Ishikawa (cell line): ENCODE data around the gene SLCO3A1.

Experiments
- CEBPB ChIP-seq: IDR thresholded peaks from 2 replicates; pipeline ENCODE4 v1.6.1; 2012
- CREB1 ChIP-seq: IDR thresholded peaks from 2 replicates; pipeline ENCODE4 v1.6.1; 2012; ENCODE audit warnings: low read depth
- EGR1 ChIP-seq: IDR thresholded peaks from 2 replicates; pipeline ENCODE4 v1.6.1; 2012
- EP300 ChIP-seq: IDR thresholded peaks from 2 replicates; pipeline ENCODE4 v1.6.1; 2012; ENCODE audit warnings: borderline replicate concordance
- FOXM1 ChIP-seq: IDR thresholded peaks from 2 replicates; pipeline ENCODE4 v1.6.1; 2012; ENCODE audit warnings: low read depth, borderline replicate concordance
- NFIC ChIP-seq: IDR thresholded peaks from 2 replicates; pipeline ENCODE4 v1.6.1; 2012
- RAD21 ChIP-seq: IDR thresholded peaks from 2 replicates; pipeline ENCODE4 v1.6.1; 2012; ENCODE audit warnings: low read depth
- REST ChIP-seq: IDR thresholded peaks from 2 replicates; pipeline ENCODE4 v1.6.1; 2012; ENCODE audit warnings: low read depth, mild to moderate bottlenecking
- TAF1 ChIP-seq: IDR thresholded peaks from 2 replicates; pipeline ENCODE4 v1.6.1; 2012; ENCODE audit warnings: low read depth, mild to moderate bottlenecking
- TCF12 ChIP-seq: IDR thresholded peaks from 2 replicates; pipeline ENCODE4 v1.6.1; 2012; ENCODE audit warnings: low read depth
- TEAD4 ChIP-seq: IDR thresholded peaks from 2 replicates; pipeline ENCODE4 v1.6.1; 2012
- USF1 ChIP-seq: IDR thresholded peaks from 2 replicates; pipeline ENCODE4 v1.6.1; 2012
- YY1 ChIP-seq: IDR thresholded peaks from 2 replicates; pipeline ENCODE4 v1.6.1; 2012; ENCODE audit warnings: low read depth
- ZBTB7A ChIP-seq: IDR thresholded peaks from 2 replicates; pipeline ENCODE4 v1.6.1; 2012; ENCODE audit warnings: low read depth
- TF ChIP-seq, protein P1 (sequence below): IDR thresholded peaks from 2 replicates; pipeline ENCODE4 v1.6.1; 2012

The SLCO3A1 gene

DNA sequence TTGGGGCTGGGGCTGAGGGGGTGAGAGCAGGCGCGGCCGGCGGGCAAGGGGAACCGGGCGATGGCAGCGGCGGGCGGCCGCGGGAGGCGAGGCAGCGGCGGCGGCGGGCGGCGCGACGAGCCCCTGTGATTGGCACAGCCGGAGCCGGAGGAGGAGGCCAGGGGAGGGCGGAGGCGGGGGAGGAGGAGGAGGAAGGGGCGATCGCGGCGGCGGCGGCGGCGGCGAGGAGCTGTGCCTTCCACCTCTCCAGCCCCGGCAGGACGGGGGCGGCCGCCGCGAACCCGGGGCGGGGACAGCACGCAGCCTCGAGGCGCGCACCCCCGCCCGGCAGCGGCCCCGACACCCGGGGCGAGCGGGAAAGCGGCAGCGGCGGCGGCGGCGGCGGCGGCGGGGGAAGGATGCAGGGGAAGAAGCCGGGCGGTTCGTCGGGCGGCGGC lies at the start of gene SLCO3A1:
Gene SLCO3A1, plus strand, starts transcription at position 198 of the 437 bp plus-strand sequence.
- TF ChIP-seq RAD21: no peak
- no peak for TF ChIP-seq EGR1

DNA sequence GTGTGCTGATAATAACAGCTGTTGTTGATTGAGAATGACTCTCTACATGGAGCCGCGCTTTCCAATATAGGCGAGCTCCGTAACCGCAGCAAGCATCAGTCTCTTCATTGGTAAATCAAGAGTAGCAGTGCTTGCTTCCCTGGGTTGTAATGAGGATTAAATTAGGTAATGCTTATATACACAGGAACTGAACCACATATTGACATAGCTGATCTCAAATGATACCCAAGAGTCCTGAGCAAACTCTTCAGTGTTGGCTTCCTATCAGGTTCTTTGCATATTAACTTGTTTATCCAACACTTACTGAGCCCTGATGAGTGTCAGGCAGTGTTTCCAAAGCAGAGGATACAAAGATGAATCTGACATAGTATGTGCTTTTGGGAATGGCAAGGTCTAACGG lies 46.4 kb upstream of the SLCO3A1 start:
- no peak for TF ChIP-seq TEAD4
- TF ChIP-seq EP300: no peak
- no peak for TF ChIP-seq REST
- no peak for TF ChIP-seq ZBTB7A
- TF ChIP-seq, protein P1, sequence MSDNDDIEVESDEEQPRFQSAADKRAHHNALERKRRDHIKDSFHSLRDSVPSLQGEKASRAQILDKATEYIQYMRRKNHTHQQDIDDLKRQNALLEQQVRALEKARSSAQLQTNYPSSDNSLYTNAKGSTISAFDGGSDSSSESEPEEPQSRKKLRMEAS: no peak
- no peak for TF ChIP-seq TCF12
- no peak for TF ChIP-seq CEBPB
- TF ChIP-seq EGR1: no peak
- TF ChIP-seq FOXM1: no peak
- TF ChIP-seq RAD21: no peak
- no peak for TF ChIP-seq YY1
- no peak for TF ChIP-seq USF1
- TF ChIP-seq NFIC: no peak
- no peak for TF ChIP-seq CREB1
- TF ChIP-seq TAF1: no peak

GRCh38 chr15:91813924-91814323 lies 39.6 kb upstream of the SLCO3A1 start:
- TF ChIP-seq, protein P1: no peak
- TF ChIP-seq TCF12: no peak

DNA sequence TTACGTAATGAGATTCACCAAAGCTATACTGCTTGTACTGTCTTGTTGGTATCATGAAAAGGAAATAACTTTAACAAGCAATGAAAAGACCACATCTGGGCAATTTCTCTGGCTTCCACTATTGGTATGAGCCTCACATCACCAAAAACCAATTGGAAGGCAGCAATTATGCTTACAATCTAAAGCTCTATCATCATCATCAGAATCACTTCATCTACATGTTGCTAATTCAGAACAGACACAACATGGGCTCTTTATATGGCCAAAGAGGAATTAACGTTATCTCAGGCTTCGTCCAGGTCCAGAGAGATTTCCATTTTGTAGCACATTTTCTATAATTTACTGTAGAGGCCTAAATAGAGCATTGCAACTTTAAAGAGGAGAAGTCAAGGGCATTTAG lies 36.6 kb upstream of the SLCO3A1 start:
- TF ChIP-seq NFIC (no peak), RAD21 (no peak), TAF1 (no peak), USF1 (no peak), FOXM1 (no peak), EGR1 (no peak), YY1 (no peak)

- TF ChIP-seq TEAD4: no peak
- TF ChIP-seq FOXM1: no peak
- TF ChIP-seq ZBTB7A: no peak
- no peak for TF ChIP-seq TCF12
- no peak for TF ChIP-seq CEBPB
- TF ChIP-seq USF1: no peak
- no peak for TF ChIP-seq EP300
- no peak for TF ChIP-seq NFIC
Observed at GRCh38 chr15:91821458-91821857, 32.0 kb upstream of the SLCO3A1 start.

DNA sequence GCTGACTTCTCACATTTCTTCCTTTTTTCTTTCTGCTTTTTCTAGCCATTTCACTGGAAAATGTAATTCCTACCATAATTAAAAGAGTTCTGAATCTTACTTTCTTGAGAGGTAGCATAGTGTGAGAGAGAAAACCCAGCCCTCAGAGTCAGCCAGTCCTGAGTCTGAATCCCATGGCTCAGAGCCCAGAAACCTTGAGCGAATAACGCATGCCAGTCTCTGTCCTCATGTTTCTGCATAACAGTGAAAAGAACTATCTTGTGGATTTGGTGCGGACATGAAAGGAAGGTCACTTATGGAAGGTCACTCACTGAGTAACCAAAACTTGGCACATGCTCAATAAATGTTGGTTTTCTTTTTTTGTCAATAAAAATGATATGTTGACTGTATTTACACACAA lies 29.3 kb upstream of the SLCO3A1 start:
- TF ChIP-seq NFIC: no peak
- TF ChIP-seq CREB1: no peak
- TF ChIP-seq CEBPB: no peak
- TF ChIP-seq EGR1: no peak
- TF ChIP-seq, protein P1: no peak
- TF ChIP-seq TEAD4: no peak
- TF ChIP-seq ZBTB7A: no peak

- TF ChIP-seq TCF12 (no peak), USF1 (no peak), EGR1 (no peak), CREB1 (no peak), YY1 (no peak), EP300 (no peak), TAF1 (no peak), REST (no peak), CEBPB (no peak), TEAD4 (no peak), ZBTB7A (no peak)
Observed at GRCh38 chr15:91826443-91826842, 27.1 kb upstream of the SLCO3A1 start.
